Dedifferentiated amniotic fluid mesenchymal stem cell (primary cell): ENCODE results near the gene SMIM14.
"Not testable (repeated sequence)": the region's sequence is repeated elsewhere in the genome, so short reads cannot be mapped to it uniquely, and the experiment has no call there.

Experiments
- DNase-seq: peaks from one replicate; pipeline ENCODE4 v3.0.0-alpha.2; 2016; ENCODE audit errors: extremely low spot score

Gene SMIM14

DNA sequence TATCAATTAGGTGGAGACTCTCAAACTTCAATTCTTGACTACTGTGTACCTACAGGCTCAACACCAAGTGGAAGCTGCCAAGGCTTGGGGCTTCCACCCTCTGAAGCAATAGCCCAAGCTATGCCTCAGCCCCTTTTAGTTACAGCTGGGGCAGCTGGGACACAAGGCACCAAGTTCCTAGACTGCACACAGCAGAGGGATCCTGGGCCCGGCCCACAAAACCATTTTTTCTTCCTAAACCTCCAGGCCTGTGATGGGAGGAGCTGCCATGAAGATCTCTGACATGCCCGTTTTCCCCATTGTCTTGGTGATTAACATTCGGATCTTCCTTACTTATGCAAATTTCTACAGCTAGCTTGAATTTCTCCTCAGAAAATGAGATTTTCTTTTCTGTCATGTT lies 108.0 kb downstream of the SMIM14 start:
- no peak for DNase-seq

DNA sequence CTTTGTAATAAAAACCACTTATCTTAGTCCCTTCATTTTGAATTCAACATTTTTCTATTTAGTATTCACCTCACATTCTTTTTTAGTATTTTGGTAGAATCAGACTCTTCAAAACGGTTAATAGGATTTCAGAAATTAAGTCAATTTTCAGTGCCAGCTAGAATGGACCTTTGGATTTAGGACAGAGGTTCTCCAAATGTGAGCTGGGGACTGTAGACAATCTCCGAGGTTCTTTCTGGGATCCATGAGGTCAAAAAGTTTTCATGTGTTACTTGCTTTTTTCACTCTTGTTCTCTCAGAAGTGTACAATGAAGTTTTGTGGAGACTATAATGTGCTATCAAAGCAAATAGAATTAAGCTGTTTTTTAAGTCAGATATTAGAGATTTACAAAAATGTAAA lies 109.1 kb downstream of the SMIM14 start:
- DNase-seq = no peak

DNA sequence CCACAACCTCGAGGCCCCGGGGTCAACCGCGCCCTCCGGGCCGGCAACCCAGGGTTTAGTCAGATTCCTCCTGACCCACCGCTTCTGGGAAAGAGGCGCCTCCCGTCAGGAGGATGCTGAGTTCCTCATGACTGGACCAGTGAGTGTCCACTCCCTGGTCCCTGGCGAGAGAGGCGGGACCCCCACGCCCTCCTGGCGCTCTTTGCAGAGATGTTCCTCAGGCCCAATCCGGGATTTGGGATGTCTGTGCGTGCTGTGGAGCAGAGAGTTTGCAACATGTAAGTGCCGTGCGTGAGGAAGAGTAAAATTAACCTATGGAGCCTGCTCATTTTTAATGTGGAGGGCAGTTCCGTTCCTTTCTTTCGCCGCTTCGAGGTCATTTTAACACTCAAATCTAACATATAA lies 110.6 kb downstream of the SMIM14 start:
- DNase-seq = peak; percentile 55

DNA sequence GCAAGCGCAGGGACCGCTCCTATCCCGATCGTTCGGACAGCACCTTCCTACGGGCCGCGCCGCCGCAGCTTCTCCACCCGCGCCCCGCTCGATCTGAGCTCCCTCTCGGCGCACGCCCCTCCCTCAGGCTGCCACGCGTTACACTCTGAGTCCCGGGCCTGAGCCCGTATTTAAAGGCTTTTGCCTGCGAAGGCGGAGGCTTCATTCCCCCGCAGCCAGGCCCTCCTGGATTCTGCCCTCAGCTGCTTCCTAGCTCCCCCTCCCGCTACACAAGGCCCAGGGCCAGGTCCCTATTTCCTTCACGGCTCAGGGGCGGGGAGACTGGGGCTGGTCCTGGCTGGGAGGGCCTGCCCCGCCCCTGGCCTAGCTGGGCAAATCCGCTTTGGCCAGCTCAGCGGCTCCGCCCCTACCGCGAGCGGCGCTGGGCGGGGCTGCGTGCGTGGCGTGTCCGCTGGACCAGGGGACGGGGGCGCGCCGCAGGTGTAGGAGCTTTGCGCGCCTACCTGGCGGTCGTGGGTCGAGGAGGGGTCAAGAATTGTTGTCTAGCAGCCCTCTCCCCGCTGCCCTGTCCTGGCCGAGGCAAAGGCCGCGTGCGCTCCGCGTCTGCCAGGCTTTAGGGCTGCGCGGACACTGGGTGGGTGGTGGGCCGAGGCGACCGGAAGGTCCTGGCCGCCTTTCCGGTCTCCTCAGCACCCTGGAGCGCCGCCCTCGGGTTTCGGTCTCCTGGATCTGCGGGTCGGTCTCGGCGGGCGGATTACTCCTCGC lies 111.2 kb downstream of the SMIM14 start, which contains the start of gene UGDH:
UGDH (minus strand) TSS at position 144 of the 765 bp plus-strand sequence. CDS start 5,927 bp downstream, outside the sequence.
- peak; percentile 99 for DNase-seq

DNA sequence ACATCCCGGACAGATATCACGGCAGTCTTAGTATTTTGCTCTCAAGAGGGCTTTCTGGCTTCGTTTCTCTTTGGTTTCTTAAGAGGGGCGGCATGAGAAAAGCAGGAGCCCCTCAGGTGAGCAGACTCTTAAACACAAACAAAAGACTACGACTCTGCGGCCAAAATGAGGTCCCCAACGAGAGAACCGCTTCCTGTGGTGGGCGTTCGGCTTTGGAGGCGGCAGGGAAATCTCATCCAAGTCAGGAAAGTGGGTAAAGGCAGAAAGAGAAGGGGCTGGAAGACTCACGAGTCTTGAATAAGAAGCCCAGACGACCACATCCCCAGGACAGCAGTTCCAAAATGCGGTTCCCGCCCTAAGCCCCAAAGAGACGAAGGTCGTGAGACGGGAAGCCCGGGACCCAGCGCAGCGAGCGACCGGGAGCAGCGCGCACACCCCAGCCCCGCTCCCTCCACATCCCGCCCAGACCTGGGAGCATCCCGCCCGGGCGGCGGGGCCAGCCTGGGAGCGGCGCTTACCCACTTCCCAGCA lies 111.8 kb downstream of the SMIM14 start:
- no peak for DNase-seq

DNA sequence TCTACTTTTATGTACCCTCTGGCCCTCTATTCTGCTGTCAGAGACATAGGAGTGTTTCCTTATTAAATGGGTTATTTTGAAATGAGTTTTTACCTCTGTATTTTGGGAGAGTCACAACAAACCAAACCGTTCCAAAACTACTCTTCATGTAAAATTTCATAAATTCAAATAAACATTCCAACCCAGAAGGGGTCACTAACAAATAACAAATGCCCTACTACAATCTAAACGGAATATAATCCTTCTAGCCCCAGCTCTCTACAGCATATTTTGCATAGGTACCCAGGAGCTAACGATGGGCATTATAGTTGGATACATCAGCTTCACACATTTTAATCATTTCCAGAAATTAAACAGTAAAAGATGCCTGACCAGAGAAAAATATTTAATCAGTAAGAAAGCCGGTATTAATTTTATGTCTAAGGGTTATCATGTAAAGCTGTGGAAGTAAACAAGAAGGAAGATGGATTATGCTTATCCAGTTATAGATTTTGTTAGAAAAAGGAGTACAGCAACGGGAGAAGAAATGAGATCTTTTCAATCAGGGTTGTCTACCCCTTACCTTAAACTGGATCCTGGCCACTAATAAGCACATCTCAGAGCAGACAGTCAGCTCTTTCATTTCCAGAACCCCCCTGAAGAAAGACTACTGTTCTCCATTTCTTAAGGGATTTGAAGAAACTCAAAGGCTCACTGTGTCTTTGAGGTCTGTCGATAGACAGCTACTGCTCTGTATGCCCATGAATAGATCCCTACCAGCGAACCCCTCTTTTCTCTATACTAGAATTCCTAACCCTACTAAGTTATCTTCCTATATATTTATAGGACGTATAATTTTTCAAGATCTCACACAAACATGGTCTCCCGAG lies 112.6 kb downstream of the SMIM14 start:
- DNase-seq = no peak

DNA sequence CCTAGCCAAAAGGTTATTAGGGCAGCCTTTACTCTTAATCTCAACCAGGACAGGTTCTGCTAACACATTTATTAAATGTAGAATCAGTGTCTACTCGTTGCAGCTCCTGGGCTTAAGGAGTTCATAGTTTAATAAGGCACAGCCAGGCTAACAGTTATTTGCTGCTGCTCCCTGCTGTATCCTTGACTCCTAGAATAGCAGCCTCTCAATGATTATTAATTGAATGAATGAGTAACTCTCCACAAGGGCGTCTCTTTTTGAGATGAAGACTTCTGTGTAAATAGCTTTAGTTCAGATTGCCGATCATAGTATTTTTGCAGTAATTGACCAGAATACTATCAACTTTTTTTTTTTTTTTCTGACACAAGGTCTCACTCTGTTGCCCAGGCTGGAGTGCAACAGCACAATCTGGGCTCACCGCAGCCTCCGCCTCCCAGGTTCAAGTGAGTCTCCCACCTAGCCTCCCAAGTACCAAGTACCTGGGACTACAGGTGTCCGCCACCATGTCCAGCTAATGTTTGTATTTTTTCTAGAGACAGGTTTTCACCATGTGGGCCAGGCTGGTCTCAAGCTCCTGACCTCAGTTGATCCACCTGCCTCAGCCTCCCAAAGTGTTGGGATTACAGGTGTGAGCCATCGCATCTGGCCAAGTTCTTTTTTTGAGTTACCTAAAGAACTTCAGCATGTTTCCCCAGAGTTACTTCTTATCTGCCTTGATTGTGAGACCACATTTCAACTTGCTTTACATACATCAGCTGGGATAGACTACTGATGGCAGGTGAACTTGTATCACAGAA lies 114.3 kb downstream of the SMIM14 start:
- no peak for DNase-seq

DNA sequence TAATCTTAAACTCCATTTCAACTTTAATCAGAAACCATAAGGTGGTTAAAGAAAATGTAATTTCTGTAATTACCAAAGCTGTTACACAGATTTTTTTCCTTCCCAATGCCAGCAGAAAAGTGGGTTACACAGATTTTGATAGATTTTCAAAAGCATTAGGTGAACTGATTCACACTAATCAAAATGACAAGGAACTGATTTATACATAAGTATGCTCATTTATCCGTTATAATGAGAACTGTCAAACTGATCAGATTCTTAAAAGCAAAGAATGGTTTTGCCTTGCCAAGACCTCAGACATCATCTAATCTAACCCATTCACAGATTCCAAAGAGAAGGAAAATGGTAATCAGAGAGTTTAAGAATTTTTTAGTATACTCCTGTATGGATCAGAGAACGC lies 116.6 kb downstream of the SMIM14 start:
- no peak for DNase-seq

DNA sequence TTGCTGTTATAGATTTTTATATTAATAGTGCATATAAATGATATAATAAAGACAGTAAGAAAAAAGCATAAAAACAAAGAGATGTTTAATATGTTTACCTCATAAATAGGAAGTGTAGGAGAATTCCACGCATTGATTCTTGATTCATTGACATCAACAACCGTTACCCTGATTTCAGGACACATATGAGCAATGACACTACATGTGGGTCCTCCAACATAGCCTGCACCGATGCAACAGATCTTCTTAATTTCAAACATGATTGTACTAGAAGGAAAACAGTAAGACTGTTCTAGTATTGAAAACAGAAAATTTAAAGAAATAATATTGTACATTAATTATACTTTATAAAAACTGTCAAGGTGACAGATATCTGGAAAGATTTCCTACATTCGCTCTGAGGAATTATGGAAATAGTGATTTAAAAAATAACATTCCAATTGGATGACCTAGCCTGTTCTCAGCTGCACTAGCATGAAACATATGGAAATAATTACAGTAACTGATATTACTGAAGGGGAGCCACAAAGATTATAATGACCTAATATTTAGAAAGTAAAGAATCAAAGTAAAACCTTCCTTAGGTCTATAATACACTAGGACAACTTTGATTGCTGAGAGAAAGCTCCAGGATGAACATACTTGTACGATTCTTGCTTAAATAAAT lies 117.3 kb downstream of the SMIM14 start:
- DNase-seq = peak; percentile 79

DNA sequence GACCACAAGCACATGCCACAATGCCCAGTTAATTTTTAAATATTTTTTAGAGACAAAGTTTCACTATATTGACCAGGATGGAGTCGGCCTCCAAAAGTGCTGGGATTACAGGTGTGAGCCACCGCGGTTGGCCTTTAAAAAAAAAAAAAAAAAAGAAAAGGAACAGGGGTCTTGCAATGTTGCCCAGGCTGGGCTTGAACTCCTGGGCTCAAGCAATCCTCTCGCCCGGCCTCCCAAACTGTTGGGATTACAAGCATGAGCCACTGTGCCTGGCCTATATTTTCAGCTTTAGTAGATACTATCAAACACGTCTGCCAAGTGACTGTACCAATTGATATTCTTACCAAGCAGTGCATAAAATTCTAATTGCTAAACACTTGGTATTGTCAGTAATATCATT lies 120.2 kb downstream of the SMIM14 start:
- no peak for DNase-seq

DNA sequence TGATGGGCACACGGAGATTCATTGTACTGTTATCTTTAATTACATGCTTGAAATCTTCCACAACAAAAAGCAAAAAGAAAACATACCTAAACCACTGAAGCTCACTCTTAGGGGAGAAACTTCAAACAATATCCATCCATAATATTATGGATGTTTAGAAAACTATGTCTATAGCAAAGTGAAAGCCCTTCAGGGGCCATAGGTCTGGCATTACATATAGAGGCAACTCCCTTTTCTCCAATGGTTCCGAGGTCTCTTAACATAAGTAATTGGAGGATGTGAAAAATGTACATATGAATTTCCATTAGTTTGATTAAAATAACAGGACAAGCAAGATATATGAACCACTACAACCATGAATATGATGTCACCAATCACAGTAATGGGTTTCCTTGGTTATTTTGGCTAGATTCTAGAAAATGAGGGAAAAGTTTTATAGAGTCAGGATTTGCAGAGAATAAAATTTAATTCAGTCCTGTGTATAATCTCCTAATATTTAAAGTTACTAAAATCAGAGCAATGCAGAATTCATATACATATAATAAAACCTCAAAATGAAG lies 122.2 kb downstream of the SMIM14 start:
- no peak for DNase-seq

DNA sequence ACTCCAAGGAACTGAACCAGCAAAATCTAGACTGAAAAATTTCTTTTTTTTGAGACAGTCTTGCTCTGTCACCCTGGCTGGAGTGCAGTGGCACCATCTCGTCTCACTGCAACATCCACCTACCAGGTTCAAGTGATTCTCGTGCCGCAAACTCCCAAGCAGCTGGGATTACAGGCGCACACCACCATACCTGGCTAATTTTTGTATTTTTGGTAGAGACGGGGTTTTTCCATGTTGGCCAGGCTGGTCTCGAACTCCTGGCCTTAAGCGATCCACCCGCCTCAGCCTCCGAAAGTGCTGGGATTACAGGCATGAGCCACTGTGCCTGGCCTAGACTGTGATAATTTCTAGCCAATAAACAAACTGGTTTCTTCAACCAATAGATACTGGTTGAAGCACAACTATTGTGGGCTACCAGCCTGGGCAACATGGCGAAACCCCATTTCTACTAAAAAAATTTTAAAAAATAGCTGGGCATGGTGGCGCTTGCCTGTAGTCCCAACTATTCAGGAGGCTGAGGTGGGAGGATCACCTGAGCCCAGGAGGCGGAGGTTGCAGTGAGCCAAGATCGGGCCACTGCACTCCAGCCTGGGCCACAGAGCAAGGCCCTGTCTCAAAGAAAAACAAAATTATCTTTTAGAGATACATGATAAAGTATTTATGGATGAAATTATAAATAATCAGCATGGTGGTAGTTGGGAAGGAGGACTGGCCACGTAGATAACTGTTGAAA lies 122.8 kb downstream of the SMIM14 start:
- DNase-seq = not testable (repeated sequence)

DNA sequence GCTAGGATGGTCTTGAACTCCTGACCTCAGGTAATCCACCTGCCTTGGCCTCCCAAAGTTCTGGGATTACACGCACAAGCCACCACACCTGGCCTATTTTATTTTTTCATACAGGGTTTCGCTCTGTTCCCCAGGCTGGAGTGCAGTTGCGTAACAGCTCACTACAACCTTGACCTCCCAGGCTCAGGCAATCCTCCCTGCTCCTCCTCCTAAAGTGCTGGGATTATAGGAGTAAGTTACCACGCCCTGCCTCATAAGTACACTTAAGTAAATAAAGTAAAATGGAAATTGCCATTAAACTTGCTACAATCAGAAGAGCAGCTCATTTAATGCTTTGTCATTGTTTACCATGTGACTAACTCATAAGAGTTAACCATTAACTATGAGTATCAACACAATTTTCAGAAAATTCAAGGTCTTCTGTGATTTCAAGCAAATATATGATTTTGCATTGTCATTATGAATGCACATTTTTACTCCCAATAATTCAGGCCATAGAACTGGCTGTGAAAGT lies 123.7 kb downstream of the SMIM14 start:
- no peak for DNase-seq

DNA sequence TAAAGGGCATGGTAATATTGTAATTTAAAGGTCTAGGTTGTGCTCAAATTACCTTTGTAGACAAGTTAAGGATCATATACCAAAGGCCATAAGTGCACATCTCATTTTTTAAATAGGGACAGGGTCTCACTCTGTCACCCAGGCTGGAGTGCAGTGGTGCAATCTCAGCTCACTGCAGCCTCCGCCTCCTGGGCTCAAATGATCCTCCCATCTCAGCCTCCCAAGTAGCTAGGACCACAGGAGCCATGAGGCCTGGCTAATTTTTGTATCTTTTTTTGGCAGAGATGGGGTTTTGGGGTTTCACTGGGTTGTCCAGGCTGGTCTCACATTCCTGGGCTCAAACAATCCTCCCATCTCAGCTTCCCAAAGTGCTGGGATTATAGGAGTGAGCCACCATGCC lies 124.4 kb downstream of the SMIM14 start:
- not testable (repeated sequence) for DNase-seq

DNA sequence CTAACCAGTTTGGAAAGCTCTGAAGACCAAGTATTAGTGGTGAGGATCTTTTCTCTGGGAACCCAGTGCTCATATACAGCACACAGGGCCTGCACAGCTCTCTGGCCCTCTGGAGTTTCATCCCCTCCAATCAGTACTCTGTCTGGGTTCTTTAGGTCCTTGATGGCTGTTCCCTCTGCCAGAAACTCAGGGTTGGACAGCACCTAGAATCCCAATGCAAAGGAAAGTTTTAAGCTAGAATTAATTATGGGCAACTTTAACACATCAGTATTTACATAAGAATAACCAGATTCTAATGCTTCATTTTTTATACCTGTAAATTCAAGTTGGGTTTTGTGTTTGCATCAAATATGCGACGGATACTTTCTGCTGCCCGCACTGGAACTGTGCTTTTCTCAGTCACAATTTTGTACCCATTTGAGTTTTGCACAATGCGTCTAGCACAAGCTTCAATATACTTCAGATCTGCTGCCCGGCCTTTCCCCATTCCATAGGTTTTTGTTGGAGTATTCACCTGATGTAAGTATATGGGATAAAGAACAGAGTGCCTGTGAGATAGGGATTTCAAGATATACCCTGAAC lies 128.2 kb downstream of the SMIM14 start:
- no peak for DNase-seq

DNA sequence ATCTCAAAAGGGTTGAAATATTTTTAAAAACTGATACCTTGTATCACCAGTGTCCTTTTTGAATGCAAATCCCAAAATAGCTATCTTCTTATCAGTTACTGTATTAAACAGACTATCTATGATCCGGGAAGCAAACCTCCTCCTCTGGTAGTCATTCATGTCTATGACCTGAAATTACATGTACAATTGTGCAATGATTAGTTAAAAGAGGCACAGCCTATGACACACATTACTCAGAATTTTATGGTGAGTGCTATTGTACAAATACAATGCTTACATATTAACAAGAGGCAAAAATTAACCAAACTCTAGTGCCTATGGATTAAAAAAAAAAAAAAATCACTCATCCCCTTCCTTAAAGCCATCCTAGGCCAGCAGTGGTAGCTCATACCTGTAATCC lies 133.1 kb downstream of the SMIM14 start:
- DNase-seq = no peak

DNA sequence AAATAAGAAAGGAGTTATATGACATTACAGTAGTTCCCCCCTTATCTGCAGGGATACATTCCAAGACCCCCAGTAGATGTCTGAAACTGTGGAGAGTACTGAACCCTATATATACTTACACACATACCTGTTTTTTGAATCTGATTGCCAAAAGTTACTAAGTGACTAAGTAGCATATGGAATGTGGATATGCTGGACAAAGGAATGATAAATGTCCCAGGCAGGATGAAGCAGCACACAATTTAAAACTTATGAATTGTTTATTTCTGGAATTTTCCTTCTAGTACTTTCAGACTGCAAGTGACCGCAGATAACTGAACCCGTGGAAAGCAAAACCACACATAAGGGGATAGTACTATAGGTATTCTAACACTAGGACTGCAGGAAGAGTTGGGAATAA lies 134.1 kb downstream of the SMIM14 start:
- DNase-seq = no peak

DNA sequence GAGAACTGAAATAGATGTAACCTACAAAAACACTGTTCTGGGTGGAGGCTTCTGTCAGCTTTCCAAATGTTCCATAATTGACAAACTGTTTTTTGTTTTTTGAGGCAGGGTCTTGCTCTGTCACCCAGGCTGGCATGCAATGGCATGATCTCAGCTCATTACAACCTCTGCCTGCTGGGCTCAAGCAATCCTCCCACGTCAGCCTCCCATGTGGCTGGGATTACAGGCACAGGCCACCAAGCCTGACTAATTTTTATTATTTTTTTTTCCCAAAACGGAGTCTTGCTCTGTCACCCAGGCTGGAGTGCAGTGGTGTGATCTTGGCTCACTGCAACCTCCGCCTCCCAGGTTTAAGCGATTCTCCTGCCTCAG lies 136.0 kb downstream of the SMIM14 start:
- not testable (repeated sequence) for DNase-seq

DNA sequence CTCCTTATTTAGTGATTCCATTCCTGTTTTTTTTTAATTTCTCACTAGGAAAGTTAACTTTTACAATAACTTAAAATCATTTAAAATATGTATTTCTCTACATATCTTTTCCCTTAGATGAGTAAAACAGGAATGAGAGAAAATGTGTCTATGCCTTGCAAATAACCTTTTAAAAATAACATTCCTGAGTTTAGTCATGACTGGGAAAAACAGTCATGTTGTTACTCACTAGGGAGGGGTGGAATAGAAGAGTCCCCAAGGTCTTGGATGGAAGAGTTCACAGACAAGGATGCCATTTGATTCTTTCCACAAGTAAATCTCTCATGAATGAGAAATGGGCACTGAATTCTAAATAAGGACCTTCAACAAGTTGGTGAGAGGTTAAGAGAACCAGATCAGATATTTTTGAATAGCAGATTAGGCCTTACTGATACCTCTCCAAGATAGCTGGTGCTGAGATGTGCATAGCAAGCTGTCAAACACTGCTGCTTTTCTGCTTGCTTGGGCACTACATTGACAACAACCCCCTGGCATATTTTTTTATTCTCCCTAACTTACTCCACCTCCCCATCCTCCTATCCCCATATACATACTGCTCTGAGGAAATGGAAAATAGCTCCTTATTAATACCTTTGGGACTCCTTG lies 136.5 kb downstream of the SMIM14 start:
- peak; percentile 76 for DNase-seq
